SKM-1 (cell line): ENCODE measurements around the gene PPIE.

ENCODE experiments used
- DNase-seq: peaks from one replicate; lab custom pipeline; 2025; ENCODE audit not compliant: unreplicated experiment; lab: John Stamatoyannopoulos, UW

The PPIE gene

DNA sequence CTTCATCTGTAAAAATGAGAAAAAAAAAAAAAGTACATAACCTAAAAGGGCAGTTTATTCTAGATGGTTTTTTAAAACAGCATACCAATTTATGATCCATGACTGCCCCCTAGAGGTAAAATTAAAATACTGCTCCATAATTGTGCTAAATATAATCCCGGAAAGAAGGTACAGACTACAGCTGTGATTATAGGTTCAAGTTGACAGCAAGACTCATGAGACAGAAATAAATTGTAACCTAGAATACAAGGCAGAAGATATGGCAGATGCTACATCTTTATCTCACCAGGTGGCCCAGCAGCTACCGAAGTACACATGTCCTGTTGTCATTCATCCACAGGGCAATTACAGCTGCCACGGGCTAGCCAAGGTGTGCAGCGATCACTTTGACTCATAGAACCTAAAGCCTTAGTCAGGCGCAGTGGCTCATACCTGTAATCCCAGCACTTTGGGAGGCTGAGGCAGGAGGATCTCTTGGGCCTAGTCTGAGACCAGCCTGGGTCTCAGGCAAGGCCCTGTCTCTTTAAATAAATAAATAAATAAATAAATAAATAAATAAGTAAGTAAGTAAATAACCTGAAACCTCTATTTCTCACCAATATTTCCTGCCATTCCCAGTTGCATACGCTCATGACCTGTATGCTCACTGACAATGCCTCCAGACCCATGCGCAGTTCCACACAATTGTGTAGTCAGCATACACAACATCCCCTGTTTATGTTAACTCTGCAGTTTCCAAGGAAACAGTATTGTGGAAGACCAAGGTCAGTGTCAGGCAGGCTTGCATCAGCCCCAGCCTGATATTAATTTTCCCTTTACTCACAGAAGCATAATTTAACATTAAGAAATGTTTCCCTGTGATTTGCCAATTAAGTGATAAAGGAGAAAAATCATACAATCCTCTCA is 18.3 kb upstream of the PPIE start:
- peak; percentile 64 for DNase-seq

DNA sequence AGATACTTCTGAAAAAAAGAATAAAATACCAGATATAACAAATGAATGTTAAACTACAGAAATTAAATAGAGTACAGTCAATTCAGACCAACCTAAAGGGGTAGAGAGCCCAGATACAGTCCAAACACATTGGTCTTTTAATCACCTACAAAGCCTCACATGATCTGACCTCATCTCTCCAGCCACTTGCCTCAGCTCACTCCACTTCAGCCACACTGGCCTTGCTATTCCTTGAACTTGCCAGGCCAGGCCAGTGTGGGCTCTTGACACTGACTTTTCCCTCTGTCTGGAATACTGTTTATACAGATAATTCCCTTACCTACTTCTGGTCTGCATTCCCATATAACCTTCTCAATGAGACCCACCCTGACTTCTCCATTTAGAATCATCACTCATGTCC is 17.0 kb upstream of the PPIE start:
- no peak for DNase-seq

DNA sequence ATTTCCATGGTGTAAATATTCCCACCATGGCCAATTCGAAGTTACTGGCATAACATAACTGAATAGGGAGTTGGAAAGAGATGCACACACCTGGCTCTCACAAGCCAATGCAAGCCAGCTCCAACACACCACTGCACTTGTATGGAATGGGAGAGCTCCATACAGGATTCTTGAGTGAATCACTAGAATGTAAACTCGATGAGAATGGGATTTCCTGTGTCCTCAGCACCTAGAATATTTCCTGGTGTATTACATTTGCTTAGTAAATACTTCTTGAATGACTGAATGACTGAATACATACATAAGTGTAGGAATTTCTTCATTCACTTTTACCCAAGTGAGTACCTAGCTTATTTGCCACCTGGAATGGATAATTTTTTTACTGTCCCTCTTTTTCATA is 16.2 kb upstream of the PPIE start:
- DNase-seq, result no peak

DNA sequence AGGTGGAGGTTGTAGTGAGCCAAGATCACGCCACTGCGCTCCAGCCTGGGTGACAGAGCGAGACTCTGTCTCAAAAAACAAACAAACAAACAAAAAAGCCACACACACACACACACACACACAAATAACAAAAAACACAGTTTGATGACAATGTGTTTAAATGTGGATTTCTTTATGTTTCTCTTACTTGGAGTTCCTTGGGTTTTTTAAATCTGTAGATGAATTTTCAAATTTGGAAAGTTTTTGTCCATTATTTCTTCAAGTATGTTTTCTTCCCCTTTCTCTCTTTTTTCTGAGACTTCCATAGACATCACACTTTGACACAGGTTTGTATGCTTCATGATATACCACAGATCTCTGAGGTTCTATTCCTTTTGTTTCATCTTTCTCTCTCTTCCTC is 12.1 kb upstream of the PPIE start:
- no peak for DNase-seq

DNA sequence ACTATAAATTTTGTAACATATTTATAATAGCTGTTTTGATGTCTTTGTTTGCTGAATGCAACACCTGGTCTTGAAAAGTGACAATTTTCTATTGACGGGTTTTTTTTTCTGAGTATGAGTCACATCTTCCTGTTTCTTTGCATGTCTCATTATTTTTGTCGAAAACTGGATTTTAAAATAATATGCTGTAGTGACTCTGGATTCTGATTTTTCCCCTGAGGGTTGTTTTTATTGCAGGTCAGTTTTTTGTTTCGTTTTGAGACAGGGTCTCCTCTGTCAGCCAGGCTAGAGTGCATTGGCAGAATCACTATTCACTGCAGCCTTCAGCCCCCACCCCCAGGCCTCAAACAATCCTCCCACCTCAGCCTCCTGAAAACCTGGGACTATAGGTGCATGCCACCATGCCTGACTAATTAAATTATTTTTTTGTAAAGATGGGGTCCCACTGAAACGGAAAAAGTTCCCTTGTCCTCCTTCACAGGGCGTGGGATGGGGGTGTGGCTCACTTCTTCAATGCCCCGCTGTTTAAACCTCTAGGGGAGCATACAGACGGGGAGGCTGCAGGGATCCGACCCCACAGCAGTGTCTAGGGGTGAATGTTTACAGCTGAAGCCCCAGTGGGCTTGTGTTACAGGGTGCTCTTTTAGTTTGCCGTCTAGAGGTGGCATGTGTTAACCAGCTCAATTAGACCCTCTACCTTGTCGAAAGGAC is 11.3 kb upstream of the PPIE start:
- DNase-seq, result no peak

DNA sequence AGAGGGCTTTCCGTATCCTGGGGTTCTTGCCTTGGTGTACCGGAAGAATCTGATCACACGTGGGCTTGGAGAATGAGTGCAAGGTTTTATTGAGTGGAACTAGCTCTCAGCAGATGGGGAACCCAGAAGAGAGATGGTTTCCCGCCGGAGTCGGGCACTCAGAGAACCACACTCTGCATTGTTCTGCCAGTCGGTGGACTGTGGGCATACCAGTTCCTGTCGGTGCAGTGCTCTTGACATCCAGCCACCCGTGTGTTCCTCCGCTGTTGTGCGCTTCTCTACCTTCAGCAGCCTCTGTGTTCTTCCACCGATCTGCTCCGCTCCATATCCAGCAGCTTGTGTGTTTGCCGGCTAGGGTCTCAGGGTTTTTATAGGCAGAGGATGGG is 10.8 kb upstream of the PPIE start:
- no peak for DNase-seq

DNA sequence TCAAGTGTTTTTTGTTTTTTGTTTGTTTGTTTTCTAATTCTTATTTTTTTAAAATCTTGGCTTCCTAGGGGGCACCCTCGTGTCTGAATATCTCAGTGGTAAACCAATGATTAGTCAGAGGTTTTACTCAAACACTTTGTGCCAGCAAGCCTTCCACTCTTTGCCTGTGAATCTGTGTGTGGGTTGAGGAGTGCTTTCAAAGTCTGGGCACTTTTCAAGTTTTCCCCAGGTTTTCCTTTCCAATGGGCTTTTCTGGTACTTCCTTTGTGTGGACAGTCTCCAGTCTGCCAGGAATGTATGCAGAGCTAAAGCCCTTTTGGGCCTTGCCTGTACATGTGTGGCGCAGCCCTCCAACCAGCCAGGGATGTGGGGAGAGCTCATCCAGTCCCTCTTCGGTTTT is 9.7 kb upstream of the PPIE start:
- DNase-seq, result no peak

DNA sequence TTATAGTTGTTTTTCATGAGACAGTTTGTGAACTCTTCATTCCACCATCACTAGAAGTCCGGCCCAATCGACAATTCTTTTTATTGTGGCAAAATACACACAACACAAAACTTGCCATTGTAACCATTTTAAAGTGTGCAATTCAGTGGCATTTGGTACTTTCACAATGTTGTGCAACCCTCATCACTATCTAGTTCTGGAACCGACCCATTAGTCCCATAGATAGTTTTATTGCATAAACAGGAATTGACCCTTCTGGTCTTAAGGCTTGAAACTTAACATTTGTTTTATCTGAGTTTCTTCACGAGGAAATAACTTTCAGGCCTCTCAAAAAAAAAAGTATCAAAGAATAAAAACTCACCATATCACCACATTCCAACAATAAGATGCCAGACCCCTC is 8.8 kb upstream of the PPIE start:
- no peak for DNase-seq

DNA sequence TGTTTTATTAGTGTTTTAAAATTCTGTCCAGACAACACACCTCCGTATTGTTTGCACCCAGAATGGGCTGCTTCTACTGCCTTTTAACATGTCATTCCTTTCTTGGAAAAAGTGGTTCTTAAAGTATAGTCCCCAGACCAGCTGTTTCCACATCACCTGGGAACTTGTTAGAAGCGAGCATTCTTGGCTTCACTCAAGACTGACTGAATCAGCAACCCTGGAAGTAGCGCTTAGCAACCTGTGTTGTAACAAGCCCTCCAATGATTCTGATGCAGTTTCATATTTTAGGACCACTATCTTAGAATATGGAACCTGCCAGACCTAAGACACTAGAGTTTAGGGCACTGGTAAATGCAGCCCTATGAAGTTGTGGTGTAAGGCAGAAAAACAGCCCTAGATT is 6.0 kb upstream of the PPIE start:
- DNase-seq, result no peak

DNA sequence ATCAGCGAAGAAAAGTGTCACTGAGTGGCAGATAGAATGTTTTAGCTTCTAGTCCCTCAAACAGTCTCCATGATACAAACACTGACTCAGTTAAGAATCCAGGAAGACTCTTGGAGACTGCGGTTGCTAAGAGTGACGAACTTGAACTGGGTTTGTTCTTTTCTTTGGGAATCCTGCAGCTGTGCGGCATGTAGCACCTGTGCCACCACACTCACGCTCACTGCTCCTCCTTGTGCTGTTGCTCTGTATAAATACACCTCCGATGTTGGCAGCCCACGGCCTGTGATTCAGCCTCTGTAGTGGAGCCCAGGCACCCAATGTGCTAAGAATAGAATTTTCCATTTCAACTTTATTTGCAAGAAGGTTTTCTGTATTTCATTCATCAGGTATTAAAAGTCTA is 5.5 kb upstream of the PPIE start:
- DNase-seq, result no peak

DNA sequence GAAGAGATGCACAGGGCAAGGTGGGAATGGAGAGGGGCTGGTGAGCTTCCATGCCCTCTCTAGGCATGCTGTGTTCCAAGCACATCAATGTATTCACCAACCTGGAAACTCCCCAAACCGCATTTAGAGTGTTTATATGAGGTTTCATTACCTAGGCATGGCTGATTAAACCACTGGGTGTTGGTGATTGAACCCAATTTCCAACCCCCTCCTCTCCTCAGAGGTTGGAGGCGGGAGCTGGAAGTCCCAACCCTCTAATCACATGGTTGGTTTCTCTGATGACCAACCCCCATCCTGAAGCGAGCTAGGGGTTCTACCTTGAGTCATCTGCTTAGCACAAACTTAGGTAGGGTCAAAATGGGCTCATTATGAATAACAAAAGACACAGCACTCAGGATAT is 3.0 kb upstream of the PPIE start:
- DNase-seq, result no peak

DNA sequence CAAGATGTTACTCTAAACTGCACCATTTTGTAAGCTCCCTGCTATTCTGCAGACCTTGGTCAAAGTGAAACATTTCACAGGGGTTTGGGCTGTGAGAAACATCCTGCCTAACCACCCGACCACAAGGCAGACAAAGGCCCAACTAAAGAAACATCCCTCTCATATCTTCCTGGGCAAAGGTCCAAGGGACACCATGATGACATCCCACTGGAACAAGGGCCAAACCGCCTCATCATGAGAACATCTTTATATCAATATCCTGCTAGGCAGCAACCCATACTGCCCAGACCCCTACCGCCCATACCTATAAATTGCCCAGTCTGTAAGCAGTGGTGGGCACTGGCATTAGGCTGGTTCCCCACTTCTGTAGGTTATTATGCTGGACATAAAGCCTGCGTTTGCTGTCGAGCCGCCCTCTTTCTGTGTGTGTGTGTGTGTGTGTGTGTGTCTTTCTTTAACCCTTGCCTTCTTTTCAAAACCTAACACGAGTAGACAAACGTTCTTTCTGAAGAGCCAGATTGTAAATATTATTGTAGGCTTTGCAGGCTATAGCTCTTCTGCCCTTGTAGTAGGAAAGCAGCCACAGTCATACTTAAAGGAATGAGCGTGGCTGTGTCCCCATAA is 1.0 kb upstream of the PPIE start:
- DNase-seq, result no peak

DNA sequence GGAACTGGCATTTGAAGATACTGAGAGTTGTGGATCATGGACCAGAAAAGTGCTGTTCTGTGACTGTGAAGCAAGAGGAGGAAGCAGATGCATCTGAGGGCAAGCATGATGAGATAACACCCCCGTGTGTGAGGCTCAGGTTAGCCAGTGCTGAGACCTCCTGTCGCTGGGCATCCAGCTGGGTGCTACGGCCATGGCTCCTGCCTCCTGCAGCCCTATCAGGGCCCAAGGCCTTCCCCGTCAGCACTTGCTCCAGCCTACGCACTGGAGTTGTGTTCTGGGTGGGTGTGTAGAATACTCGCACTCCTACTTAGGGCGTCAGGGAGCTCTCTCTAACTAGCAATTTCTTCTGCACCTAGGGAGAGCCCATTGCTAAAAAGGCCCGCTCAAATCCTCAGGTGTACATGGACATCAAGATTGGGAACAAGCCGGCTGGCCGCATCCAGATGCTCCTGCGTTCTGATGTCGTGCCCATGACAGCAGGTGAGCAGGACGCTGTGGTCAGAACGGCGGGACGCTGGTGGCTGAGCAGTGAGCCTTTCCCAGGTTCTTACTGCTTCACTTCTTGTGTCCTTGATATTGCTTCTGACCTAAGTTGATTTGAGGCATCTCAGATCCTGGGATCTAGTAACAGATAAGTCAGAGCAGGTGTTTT is 6.5 kb downstream of the PPIE start:
- DNase-seq, result no peak

DNA sequence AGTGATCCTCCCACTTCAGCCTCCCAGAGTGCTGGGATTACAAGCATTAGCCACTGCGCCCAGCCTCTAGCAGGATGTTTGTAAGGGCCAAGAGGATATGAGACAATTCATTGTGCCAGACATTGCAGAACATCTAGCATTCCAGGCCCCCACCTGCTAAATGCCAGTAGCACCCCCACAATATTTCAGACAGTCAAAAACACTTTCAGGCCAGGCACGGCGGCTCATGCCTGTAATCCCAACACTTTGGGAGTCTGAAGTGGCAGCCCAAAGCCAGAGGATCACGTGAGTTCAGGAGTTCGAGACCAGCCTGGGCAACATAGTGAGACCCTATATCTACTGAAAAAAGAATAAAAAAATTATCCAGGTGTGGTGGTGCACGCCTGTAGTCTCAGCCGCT is 12.9 kb downstream of the PPIE start:
- DNase-seq, result no peak

DNA sequence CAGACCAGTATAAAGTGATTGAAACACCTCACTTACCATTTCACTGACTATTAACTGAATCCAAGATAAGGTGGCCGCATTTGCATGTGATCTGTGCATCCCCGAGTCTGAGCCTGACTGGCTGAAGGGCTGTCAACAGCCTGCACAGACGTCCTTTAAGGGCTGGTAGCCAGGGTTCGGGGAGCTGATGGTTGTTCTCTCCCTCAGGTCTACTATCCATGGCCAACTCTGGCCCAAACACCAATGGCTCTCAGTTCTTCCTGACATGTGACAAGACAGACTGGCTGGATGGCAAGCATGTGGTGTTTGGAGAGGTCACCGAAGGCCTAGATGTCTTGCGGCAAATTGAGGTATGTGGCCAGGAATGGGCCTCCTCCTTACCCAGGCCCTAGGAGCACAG is 14.0 kb downstream of the PPIE start:
- DNase-seq, result no peak

DNA sequence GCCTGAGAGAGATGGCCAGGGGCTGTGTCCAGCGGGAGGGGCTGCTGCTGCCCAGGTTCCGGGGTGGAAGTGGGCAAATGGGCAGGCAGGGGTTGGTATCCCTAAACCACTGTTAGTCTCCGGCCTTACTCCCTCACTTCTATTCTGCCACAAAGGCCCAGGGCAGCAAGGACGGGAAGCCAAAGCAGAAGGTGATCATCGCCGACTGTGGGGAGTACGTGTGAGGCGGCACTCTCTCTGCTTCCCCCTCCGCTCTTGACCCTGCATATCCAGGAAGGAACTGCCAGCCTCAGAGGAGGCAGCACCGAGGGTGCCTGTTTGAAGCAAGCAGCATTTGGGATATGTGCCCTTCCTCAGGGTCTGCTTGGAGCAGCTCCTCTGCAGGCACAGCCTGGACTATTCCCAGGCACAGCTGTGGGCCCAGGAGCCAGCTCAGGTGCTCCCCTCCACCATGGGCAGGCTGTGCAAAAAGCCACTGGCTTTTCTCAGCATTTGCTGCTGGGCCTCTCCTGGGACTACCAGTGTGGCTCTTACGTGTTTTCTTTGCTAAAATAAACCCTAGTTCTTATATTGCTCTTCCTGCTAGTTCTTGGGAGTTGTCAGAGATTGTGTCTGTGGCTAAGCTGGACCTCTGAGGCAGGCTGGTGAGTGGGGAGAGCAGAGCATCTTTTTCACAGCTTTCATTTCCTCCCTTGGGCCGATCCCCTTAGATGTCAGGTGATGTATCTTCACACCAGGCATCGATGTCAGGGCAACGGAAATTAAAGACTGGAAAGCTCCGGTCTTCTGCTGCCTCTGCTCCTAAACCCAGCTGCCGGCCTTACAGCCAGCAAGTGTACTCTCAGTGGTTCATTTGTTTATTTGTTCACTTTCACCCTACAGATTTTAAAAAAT is 14.7 kb downstream of the PPIE start:
- no peak for DNase-seq

DNA sequence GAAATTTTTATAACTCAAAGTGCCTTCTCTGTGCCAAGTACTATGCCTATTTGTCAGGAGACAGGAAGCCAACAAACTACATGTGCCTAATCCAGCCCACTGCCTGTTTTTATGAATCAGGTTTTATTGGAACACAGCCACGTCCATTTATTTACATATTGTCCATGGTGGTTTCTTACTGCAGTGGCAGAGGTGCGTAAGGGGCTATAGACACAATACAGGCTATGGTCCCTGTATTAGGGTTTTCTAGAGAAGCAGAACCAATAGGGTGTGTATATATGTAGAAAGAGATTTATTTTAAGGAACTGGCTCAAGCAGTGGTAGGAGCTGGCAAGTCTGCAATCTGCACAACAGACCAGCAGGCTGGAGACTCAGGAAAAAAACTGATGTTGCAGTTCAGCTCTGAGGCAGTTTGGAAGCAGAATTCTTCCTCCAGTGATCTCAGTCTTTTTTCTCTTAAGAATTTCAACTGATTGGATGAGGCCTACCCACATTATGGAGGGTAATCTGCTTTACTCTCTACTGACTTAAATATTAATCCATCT is 15.4 kb downstream of the PPIE start:
- no peak for DNase-seq

DNA sequence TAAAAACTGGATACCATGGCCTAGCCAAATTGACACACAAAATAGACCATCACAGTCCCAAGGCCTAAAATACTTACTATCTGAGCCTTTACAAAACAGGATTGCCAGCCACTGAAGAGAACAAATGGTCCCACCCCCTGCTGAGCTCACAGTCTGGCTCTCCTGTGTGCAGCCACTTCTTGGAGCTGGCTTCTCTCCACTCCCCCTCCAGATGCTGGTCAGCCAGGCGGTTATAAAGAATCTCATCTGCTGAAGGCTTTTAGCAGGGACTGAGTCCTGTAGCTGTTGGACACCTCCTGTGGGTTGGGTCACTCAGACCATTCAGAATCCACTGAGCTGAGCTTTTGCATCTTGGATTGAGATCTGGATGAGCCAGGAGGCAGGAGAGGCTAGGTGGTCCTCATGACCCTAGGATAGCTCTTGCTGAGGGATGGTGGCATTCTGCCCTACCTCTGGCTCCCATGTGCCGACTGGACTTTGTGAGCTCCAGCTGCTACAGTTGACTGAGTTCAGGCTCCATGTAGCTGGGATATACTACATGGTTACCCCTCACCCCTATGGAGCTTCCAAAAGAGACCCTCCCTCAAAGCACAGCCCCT is 16.3 kb downstream of the PPIE start:
- DNase-seq, result no peak

DNA sequence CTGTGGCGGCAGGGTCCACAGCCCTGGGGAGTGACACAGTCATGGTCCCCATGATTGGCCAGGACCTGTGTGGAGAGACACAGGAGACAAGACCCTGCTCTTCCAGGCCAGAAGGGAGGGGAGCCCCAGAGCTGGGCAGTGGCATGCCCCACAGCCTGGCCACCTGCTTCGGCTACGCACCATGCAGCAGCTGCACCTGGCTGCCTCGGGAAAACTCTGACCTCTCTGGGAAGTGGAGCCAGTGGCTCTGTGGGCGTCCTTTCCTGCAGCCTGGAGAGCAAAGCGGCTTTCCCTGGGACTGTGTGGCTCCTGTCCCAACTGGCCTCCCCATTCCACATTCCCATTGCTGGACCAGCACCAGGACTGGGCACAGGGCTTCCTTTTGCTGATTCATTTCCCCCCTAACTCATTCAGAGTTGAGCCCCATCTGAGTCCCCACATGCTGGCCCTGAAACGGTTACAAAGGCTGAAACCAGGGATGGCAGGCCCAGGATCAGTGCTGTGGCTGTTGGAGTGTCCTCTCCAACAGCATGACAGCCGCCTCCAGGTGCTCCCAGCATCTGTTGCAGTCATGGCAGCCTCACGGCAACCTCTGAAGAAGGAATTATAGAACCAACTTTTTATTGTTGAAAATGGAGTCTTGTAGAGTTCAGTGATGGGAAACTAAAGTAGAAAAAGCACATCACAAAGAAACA is 17.4 kb downstream of the PPIE start:
- no peak for DNase-seq
